Omental fat pad (tissue), 4 donors: ENCODE measurements around the gene OR52D1. TPM values are rescaled to one million over a fixed set of nuclear protein-coding genes. Genes with fewer than 3 reads are reported as not detected.

Experiments
- ATAC-seq: fragments of 150-250 bp; one replicate; pipeline ENCODE4 v1.9.1; 2016; ENCODE audit warnings: mild to moderate bottlenecking, moderate library complexity; ENCODE audit not compliant: low FRiP score
- DNase-seq: peaks from one replicate; pipeline ENCODE4 v3.0.0-alpha.2; 2019; ENCODE audit warnings: low spot score
- total RNA-seq, 4 donors: library from RNA; depleted of rRNA; stranded (reverse); fragments of >200 nt; gene quantifications; one replicate each; pipeline ENCODE4 v1.1.0, GENCODE V29; 2016
- TF ChIP-seq, protein P1 (sequence below), 3 donors: fragments of 450-650 bp; IDR thresholded peaks; one replicate each; pipeline ENCODE4 v1.5.1; 2016 to 2017; ENCODE audit warnings: antibody characterized with exemption in 3 of 3, mild to moderate bottlenecking in 3 of 3, moderate library complexity in 2 of 3

OR52D1 gene
- total RNA-seq, 4 donors from 2014 or later = not detected

DNA sequence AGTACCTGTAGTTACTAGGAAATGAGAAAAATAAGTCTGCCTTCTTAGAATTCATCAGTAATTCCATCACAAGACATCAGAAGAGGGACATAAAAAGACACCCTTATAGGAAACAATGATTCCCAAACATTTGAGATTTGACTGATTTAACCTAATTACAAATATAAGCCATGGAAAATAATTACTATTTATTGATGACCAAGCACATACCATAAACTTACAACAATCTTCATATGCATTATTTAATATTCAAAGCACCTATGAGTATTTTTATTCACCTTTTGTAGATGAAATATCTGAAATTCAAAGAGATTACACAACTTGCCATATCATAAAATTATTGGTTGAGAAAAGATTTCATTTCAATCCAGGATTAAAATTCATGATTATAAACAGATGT lies 14.6 kb upstream of the OR52D1 start:
- DNase-seq = no peak
- ATAC-seq = no peak
- TF ChIP-seq, protein P1, sequence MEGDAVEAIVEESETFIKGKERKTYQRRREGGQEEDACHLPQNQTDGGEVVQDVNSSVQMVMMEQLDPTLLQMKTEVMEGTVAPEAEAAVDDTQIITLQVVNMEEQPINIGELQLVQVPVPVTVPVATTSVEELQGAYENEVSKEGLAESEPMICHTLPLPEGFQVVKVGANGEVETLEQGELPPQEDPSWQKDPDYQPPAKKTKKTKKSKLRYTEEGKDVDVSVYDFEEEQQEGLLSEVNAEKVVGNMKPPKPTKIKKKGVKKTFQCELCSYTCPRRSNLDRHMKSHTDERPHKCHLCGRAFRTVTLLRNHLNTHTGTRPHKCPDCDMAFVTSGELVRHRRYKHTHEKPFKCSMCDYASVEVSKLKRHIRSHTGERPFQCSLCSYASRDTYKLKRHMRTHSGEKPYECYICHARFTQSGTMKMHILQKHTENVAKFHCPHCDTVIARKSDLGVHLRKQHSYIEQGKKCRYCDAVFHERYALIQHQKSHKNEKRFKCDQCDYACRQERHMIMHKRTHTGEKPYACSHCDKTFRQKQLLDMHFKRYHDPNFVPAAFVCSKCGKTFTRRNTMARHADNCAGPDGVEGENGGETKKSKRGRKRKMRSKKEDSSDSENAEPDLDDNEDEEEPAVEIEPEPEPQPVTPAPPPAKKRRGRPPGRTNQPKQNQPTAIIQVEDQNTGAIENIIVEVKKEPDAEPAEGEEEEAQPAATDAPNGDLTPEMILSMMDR (IDR thresholded peaks at IDR 0.05) = no peak

GRCh38 chr11:5476186-5476819 lies 12.2 kb upstream of the OR52D1 start:
- no peak for DNase-seq
- TF ChIP-seq, protein P1 (IDR thresholded peaks at IDR 0.05) = peak in 1 of 3 donors; percentile 37
- peak; percentile 73 for ATAC-seq

DNA sequence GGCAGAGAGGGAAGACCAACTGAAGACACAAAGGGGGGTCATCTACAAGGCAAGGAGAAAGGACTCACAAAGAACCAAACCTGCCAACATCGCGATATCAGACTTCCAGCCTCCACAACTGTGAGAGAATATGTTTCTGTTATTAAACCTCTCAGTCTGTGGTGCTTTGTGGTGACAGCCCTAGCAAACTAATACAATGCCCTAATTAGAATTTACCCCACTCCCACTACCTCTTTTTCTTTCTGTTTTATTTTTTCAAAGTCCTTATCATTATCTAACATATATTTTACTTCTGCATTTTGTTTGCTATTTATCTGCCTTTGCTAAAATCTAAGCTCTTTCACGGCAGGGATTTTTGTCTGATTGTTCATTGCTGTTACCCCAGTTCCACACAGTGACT lies 2.5 kb upstream of the OR52D1 start:
- TF ChIP-seq, protein P1 (IDR thresholded peaks at IDR 0.05) = no peak
- ATAC-seq (no peak), DNase-seq (no peak)

GRCh38 chr11:5486421-5486820 lies 2.1 kb upstream of the OR52D1 start:
- ATAC-seq (no peak), DNase-seq (no peak)
- TF ChIP-seq, protein P1 (IDR thresholded peaks at IDR 0.05) = no peak

DNA sequence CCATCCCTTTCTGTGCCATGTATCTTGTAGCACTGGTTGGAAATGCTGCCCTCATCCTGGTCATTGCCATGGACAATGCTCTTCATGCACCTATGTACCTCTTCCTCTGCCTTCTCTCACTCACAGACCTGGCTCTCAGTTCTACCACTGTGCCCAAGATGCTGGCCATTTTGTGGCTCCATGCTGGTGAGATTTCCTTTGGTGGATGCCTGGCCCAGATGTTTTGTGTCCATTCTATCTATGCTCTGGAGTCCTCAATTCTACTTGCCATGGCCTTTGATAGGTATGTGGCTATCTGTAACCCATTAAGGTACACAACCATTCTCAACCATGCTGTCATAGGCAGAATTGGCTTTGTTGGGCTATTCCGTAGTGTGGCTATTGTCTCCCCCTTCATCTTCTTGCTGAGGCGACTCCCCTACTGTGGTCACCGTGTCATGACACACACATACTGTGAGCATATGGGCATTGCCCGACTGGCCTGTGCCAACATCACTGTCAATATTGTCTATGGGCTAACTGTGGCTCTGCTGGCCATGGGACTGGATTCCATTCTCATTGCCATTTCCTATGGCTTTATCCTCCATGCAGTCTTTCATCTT lies 414 bp downstream of the OR52D1 start:
- TF ChIP-seq, protein P1 (IDR thresholded peaks at IDR 0.05) = no peak
- no peak for DNase-seq
- no peak for ATAC-seq

GRCh38 chr11:5489576-5490357 lies 1.3 kb downstream of the OR52D1 start:
- no peak for ATAC-seq
- no peak for DNase-seq
- TF ChIP-seq, protein P1 (IDR thresholded peaks at IDR 0.05) = no peak
